ENCODE results near the gene LCN2. TPM values are rescaled to one million over a fixed set of nuclear protein-coding genes. Genes with fewer than 3 reads are reported as not detected.
A peak's percentile ranks its signal among the peaks of the same experiment; 100 is the strongest.

The LCN2 gene
- total RNA-seq, 2 donors from 2014 or later: 30.5 to 43.7 TPM

GRCh38 chr9:128114326-128115186, 34.7 kb upstream of the LCN2 start:
- no peak overlapping the region for H3K4me3 ChIP-seq
- H3K4me1 ChIP-seq (replicated peaks): no peaks in the 10 kb centered on the region
- H3K9me3 ChIP-seq: no peaks in the 10 kb centered on the region
- no peak for TF ChIP-seq CTCF (IDR thresholded peaks at IDR 0.05)
- no peak for TF ChIP-seq POLR2A (IDR thresholded peaks at IDR 0.05)
- no peak for TF ChIP-seq POLR2AphosphoS5 (IDR thresholded peaks at IDR 0.05)
- no peaks in the 10 kb centered on the region for H3K36me3 ChIP-seq
- no peak overlapping the region for H3K27ac ChIP-seq
- DNase-seq (ENCODE audit: low spot score): no peak
- no peaks in the 10 kb centered on the region for H3K27me3 ChIP-seq (replicated peaks; ENCODE audit: insufficient read depth)
- intact Hi-C loops (cut with DNase I): no loop called here
- WGBS: 81% methylated on average over 25 of the region's 29 CpGs

GRCh38 chr9:128115187-128116103, 33.8 kb upstream of the LCN2 start:
- Histone ChIP-seq H3K4me3 (no peak overlapping the region), H3K4me1 (replicated peaks) (no peaks in the 10 kb centered on the region), H3K9me3 (no peaks in the 10 kb centered on the region), H3K27ac (no peak overlapping the region), H3K36me3 (no peaks in the 10 kb centered on the region), H3K27me3 (replicated peaks; ENCODE audit: insufficient read depth) (no peaks in the 10 kb centered on the region)
- 90% methylated on average over 26 of the region's 26 CpGs for WGBS
- DNase-seq (ENCODE audit: low spot score): no peak
- intact Hi-C loops (cut with DNase I): no loop called here
- no peak for TF ChIP-seq POLR2AphosphoS5 (IDR thresholded peaks at IDR 0.05)
- no peak for TF ChIP-seq POLR2A (IDR thresholded peaks at IDR 0.05)
- no peak for TF ChIP-seq CTCF (IDR thresholded peaks at IDR 0.05)

DNA sequence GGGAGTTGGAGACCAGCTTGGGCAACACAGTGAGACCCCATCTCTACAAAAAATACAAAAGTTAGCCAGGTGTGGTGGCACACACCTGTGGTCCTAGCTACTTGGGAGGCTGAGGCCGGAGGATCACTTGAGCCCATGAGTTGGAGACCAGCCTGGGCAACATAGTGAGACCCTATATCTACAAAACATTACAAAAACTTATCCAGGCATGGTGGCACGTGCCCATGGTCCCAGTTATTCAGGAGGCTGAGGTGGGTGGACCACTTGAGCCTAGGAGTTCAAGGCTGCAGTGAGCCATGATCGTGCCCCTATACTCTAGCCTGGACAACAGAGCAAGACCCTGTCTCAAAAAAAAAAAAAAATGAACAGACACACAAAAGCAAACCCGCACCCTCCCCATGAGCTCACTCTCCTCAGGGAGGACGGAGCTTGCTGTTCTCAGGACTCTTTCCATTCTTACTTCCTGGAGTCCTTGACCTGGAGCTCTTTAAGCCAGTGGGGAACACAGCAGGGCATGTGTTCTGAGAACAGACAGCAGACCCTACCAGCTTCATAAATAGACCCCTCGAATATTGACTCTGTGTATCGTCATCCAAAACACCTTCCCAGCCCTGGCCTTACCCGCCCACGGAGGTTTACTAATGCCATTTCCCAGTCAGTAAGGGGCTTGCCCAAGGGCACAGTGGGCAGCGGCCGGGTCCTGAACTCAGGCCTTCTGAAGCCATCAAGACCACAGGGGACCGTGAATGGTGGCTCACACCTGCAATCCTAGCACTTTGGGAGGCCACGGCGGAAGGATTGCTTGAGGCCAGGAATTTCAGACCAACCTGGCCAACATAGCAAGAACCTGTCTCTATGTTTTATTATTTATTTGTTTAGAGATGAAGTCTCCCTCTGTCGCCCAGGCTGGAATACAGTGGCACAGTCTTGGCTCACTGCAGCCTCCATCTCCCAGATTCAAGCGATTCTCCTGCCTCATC, 32.9 kb upstream of the LCN2 start:
- H3K4me3 ChIP-seq: no peak overlapping the region
- no peaks in the 10 kb centered on the region for H3K27me3 ChIP-seq (replicated peaks; ENCODE audit: insufficient read depth)
- H3K27ac ChIP-seq: no peak overlapping the region
- H3K9me3 ChIP-seq: no peaks in the 10 kb centered on the region
- no peaks in the 10 kb centered on the region for H3K4me1 ChIP-seq (replicated peaks)
- no peaks in the 10 kb centered on the region for H3K36me3 ChIP-seq
- intact Hi-C loops (cut with DNase I): no loop called here
- WGBS: 88% methylated on average over 16 of the region's 16 CpGs
- no peak for DNase-seq (ENCODE audit: low spot score)
- TF ChIP-seq POLR2AphosphoS5 (IDR thresholded peaks at IDR 0.05) (no peak), POLR2A (IDR thresholded peaks at IDR 0.05) (no peak), CTCF (IDR thresholded peaks at IDR 0.05) (no peak)

DNA sequence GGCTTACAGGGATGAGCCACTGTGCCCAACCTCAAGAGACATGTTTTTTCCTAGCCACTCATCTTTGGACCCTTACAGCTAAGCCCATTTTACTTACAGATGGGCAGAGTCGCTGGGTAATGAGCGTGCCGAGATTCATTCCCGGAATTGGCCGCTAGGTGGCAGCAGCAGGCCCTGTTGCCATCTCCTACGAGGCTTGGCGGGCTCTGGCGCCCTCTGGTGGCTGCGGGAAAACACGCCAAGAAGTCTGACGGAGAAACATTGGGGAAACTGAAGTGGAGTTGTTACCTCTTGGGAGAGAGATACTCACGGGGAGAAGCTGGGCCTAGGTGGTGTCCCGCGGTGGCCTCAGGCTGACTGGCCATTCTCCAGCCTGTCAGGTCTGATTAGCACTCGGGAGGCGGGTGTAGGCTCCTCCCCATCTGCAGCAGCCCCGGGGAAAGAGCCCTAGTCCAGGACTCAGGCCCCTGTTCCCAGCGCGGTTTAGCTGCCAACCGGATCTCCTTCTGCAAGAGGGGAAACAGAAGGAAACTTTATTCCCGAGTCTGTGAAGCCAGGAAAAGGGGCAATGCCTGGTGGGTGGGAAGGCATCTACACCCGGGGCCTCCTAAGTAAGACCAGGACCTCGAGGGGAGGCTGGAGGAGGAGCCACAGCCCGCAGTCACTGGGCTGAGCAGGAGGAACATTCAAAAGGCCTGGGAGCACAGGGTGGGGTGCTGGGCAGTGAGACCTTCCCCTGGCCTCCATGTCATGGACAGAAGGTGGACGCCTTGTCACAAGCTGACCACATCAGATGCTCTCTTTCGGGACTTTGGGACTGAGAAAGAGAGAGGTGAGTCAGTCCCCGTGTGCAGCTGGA, 31.4 kb upstream of the LCN2 start:
- intact Hi-C loops (cut with DNase I): loop anchor here (2.0 kb wide), 1 partner anchor 83 kb away; no protein-coding TSS in a partner anchor
- Histone ChIP-seq H3K27ac (no peak overlapping the region), H3K9me3 (no peaks in the 10 kb centered on the region), H3K36me3 (no peaks in the 10 kb centered on the region), H3K4me3 (no peak overlapping the region), H3K27me3 (replicated peaks; ENCODE audit: insufficient read depth) (no peaks in the 10 kb centered on the region), H3K4me1 (replicated peaks) (no peaks in the 10 kb centered on the region)
- peak; percentile 90 for DNase-seq (ENCODE audit: low spot score)
- TF ChIP-seq POLR2AphosphoS5 (IDR thresholded peaks at IDR 0.05) (peak; percentile 91), POLR2A (IDR thresholded peaks at IDR 0.05) (no peak), CTCF (IDR thresholded peaks at IDR 0.05) (peak; percentile 100)
- 13% methylated on average over 27 of the region's 27 CpGs for WGBS
